GM12875 (cell line): ENCODE data around the gene MEIOB.

ENCODE experiments used
- H3K4me3 ChIP-seq: one replicate; pipeline ENCODE4 v1.5.1; 2011; ENCODE audit warnings: low read depth, low read length, control low read depth
- TF ChIP-seq, protein P1 (sequence below): IDR thresholded peaks from 2 replicates; pipeline ENCODE4 v1.5.1; 2011; ENCODE audit warnings: low read depth, mild to moderate bottlenecking, control low read depth, inconsistent platforms, low read length, moderate library complexity, borderline replicate concordance; ENCODE audit not compliant: insufficient read depth

The MEIOB gene

DNA sequence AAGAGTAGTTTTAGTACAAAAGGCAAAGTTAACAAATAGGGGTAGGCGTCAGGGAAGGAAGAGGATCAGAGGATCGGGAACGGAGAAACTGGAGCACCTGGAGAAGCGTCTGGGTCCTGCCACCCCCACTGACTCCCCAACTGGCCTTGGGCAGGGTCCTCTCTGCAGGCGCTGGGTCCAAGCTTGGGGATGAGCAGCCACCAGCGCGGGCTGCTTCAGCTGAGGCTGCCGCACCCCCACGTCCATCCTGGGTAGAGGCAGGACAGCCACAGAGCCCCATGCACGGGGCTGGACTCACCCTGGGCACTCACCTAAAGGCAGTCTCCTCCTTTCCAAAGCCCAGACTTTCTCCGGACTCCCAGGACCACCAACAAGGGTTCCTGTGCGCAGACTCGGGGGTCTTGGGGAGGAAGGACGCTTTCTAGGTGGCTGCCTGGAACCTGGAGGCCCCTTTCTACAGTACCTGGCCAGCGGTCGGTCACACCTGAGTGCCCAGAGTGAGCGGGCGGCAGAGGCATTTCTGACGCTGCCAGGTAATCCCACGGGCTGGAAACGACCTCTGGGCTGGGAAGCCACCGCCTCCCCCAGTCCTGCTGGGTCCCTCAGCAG is 45.2 kb upstream of the MEIOB start:
- H3K4me3 ChIP-seq, result no peak overlapping the region
- TF ChIP-seq, protein P1, sequence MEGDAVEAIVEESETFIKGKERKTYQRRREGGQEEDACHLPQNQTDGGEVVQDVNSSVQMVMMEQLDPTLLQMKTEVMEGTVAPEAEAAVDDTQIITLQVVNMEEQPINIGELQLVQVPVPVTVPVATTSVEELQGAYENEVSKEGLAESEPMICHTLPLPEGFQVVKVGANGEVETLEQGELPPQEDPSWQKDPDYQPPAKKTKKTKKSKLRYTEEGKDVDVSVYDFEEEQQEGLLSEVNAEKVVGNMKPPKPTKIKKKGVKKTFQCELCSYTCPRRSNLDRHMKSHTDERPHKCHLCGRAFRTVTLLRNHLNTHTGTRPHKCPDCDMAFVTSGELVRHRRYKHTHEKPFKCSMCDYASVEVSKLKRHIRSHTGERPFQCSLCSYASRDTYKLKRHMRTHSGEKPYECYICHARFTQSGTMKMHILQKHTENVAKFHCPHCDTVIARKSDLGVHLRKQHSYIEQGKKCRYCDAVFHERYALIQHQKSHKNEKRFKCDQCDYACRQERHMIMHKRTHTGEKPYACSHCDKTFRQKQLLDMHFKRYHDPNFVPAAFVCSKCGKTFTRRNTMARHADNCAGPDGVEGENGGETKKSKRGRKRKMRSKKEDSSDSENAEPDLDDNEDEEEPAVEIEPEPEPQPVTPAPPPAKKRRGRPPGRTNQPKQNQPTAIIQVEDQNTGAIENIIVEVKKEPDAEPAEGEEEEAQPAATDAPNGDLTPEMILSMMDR, result no peak

GRCh38 chr16:1916640-1916990 is 44.7 kb upstream of the MEIOB start:
- H3K4me3 ChIP-seq, result no peak overlapping the region
- TF ChIP-seq, protein P1, result no peak

DNA sequence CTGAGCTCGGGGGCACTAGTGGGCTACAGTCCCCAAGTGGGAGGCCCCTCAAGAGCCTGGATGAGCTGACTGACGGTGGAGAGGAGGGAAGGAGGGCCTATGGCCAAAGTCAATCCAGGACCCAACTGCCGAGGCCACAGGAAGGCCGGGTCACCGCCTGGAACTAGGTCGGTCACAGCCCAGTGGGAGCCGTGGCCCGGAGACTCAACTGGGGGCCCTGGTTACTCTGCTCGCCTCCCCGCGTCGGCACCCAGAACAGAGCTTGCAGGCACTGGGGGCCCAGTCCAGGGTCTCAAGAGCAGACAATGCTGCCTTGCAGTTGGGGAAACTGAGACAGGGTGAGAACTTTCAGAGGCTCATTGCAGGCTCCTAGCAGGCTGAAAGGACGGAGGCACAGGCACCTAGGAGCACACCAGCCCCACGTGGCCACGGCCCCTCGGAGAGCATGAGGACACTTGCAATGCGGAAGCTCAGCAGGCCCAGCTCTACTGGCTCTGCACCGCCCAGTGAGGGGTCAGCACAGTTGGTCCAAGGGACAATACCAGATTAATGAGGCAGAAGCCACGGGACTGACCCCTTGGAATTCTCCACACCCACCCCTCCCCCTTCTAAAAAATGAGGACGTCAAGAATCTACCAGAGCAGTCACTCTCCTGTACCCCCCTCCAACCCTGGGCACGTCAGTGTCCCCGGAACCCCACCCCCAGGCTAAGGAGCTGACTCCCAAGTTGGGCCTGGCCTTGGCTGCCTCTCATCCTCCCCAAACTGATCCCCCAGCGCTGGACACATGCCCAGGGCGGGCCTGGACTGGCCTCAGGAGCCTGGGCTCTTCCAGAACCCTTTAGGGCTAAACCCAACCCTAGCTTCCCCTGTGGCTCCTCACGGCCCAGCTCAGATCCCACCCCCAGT is 44.0 kb upstream of the MEIOB start:
- TF ChIP-seq, protein P1, result no peak
- no peak overlapping the region for H3K4me3 ChIP-seq

DNA sequence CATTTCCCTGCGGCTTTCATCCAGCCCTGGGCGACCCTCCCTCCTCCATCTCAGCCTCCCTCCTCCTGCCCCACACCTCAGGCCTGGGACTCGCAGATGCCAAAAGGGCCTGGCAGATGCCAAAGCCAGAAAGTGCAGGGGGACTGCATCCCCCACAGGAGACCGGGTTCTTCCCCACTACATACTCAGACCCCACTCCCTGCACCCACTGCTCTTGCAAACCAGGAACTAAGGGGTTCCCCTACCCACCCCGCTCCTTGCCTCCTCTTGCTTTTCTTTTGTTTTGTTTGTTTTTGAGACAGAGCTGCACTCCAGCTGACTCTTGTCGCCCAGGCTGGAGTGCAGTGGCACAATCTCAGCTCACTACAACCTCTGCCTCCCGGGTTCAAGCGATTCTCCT is 43.0 kb upstream of the MEIOB start:
- TF ChIP-seq, protein P1, result no peak
- no peak overlapping the region for H3K4me3 ChIP-seq

GRCh38 chr16:1914084-1914608 is 42.2 kb upstream of the MEIOB start:
- TF ChIP-seq, protein P1, result no peak
- H3K4me3 ChIP-seq, result no peak overlapping the region

DNA sequence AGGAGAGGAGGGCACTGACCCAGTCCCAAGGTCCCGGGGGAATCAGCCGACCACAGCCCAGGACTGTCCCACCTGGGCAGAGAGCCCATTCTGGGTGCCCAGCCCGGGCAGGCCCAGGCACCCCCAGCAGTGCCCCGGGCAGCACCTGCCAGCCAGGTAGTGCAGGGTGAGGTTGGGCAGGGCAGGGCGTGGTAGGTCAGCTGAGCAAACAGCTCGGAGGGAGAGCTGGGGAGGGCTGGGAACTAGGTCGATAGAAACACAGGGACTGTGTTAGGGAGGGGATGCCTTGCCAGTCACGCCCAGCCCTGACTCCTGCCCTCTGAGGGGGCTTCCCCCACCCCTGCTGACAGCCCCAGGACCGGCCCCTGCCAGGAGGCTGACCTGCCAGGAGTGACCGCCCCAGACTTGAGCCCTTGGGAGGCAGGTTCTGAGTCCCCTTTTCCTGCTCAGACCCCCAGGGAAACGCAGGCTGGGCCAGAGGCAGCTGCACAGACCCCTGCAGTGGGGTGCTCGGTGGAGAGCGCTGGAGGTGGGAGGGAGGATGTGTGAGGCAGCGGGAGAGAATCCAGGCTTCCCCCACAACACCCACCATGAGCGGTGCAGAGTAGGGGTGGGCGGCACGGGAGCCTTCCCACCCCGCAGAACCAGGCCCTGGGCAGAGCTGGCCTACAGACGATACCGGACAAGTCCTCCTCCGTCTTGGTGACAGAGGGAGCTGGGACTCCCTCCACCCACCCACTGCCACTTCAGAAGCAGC is 41.5 kb upstream of the MEIOB start:
- TF ChIP-seq, protein P1, result no peak
- H3K4me3 ChIP-seq, result no peak overlapping the region
